GM18502 (cell line): ENCODE measurements around the gene THBS1.

ENCODE experiments used
- ATAC-seq: cut with Tn5 transposase; IDR thresholded peaks from one replicate; pipeline ENCODE4 v1.9.1; 2021; ENCODE audit warnings: mild to moderate bottlenecking; ENCODE audit not compliant: unreplicated experiment, poor library complexity

THBS1 gene

GRCh38 chr15:39598958-39599845 is 18.3 kb downstream of the THBS1 start:
- ATAC-seq: no peak

GRCh38 chr15:39599871-39600270 is 19.0 kb downstream of the THBS1 start:
- ATAC-seq: no peak

GRCh38 chr15:39602143-39602542 is 21.3 kb downstream of the THBS1 start:
- ATAC-seq: no peak

- no peak for ATAC-seq
These were observed 24.3 kb downstream of the THBS1 start for GRCh38 chr15:39605146-39605545.

- ATAC-seq: no peak
These were observed 27.6 kb downstream of the THBS1 start for GRCh38 chr15:39608185-39609139.

- no peak for ATAC-seq
These were observed 28.5 kb downstream of the THBS1 start for GRCh38 chr15:39609166-39609916.

GRCh38 chr15:39610665-39611064 is 29.8 kb downstream of the THBS1 start:
- no peak for ATAC-seq

- no peak for ATAC-seq
These were observed 32.4 kb downstream of the THBS1 start for GRCh38 chr15:39613271-39613670.

- ATAC-seq: no peak
These were observed 33.0 kb downstream of the THBS1 start for GRCh38 chr15:39613861-39614260.

- no peak for ATAC-seq
These were observed 36.0 kb downstream of the THBS1 start for GRCh38 chr15:39616731-39617455.

- ATAC-seq: no peak
These were observed 37.4 kb downstream of the THBS1 start for GRCh38 chr15:39618063-39618823.

GRCh38 chr15:39621210-39621609 is 40.3 kb downstream of the THBS1 start:
- ATAC-seq: no peak

- ATAC-seq: no peak
These were observed 41.1 kb downstream of the THBS1 start for GRCh38 chr15:39621976-39622375.

GRCh38 chr15:39622660-39623516 is 42.0 kb downstream of the THBS1 start:
- peak; percentile 17 for ATAC-seq

- ATAC-seq: peak; percentile 93
These were observed 42.7 kb downstream of the THBS1 start for GRCh38 chr15:39623529-39623931.

- ATAC-seq: peak; percentile 32
These were observed 43.9 kb downstream of the THBS1 start for GRCh38 chr15:39624806-39625205.

GRCh38 chr15:39625451-39625850 is 44.6 kb downstream of the THBS1 start:
- ATAC-seq: no peak

GRCh38 chr15:39625856-39626255 is 45.0 kb downstream of the THBS1 start:
- ATAC-seq: no peak
